ENCODE measurements around the gene ANKRD6. TPM values are rescaled to one million over a fixed set of nuclear protein-coding genes. Genes with fewer than 3 reads are reported as not detected.
A peak's percentile ranks its signal among the peaks of the same experiment; 100 is the strongest.

ANKRD6 gene
- total RNA-seq, 1 donor from 2014 or later, result 13.5 TPM

- H2AFZ ChIP-seq (ENCODE audit: low read depth, low read length), result no peak overlapping the region
- Mint-ChIP-seq H3K27me3 (ENCODE audit: low read depth, unreplicated experiment) (no peaks in the 10 kb centered on the region), H3K27ac (ENCODE audit: unreplicated experiment) (peak overlapping the region; percentile 73), H3K36me3 (ENCODE audit: low read depth, unreplicated experiment) (peaks cover 6% of the 10 kb centered on the region), H3K4me3 (ENCODE audit: unreplicated experiment) (no peak overlapping the region), H3K4me1 (ENCODE audit: low read depth, unreplicated experiment) (peaks cover 11% of the 10 kb centered on the region), H3K9me3 (ENCODE audit: unreplicated experiment) (no peaks in the 10 kb centered on the region)
- peaks cover 3% of the 10 kb centered on the region for H3K4me1 ChIP-seq (ENCODE audit: insufficient read depth, low read length)
- H3K79me2 ChIP-seq (ENCODE audit: insufficient read depth, low read length), result no peaks in the 10 kb centered on the region
- peak overlapping the region; percentile 40 for H3K4me2 ChIP-seq (ENCODE audit: low read length)
- FAIRE-seq (no peak), DNase-seq (ENCODE audit: low read depth) (no peak)
- no peak overlapping the region for H3K9ac ChIP-seq (ENCODE audit: low read length)
- TF ChIP-seq, protein P1, sequence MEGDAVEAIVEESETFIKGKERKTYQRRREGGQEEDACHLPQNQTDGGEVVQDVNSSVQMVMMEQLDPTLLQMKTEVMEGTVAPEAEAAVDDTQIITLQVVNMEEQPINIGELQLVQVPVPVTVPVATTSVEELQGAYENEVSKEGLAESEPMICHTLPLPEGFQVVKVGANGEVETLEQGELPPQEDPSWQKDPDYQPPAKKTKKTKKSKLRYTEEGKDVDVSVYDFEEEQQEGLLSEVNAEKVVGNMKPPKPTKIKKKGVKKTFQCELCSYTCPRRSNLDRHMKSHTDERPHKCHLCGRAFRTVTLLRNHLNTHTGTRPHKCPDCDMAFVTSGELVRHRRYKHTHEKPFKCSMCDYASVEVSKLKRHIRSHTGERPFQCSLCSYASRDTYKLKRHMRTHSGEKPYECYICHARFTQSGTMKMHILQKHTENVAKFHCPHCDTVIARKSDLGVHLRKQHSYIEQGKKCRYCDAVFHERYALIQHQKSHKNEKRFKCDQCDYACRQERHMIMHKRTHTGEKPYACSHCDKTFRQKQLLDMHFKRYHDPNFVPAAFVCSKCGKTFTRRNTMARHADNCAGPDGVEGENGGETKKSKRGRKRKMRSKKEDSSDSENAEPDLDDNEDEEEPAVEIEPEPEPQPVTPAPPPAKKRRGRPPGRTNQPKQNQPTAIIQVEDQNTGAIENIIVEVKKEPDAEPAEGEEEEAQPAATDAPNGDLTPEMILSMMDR (IDR thresholded peaks at IDR 0.05; ENCODE audit: insufficient read depth, low read depth, low read length), result no peak
- no peak for TF ChIP-seq EZH2 (IDR thresholded peaks at IDR 0.05; ENCODE audit: insufficient read depth, low read length)
- no peaks in the 10 kb centered on the region for H3K9me3 ChIP-seq (ENCODE audit: insufficient read depth, low read depth, low read length)
- no peaks in the 10 kb centered on the region for H3K36me3 ChIP-seq (ENCODE audit: insufficient read depth, low read length)
- no peaks in the 10 kb centered on the region for H3K27me3 ChIP-seq (ENCODE audit: insufficient read depth, low read length)
- no peak overlapping the region for H3K4me3 ChIP-seq (ENCODE audit: insufficient read depth, low read depth, low read length)
- no peaks in the 10 kb centered on the region for H4K20me1 ChIP-seq (ENCODE audit: insufficient read depth, low read length)
- no peak overlapping the region for H3K27ac ChIP-seq (ENCODE audit: low read depth, low read length)
Measured at GRCh38 chr6:89612121-89612520, 179.2 kb downstream of the ANKRD6 start.

DNA sequence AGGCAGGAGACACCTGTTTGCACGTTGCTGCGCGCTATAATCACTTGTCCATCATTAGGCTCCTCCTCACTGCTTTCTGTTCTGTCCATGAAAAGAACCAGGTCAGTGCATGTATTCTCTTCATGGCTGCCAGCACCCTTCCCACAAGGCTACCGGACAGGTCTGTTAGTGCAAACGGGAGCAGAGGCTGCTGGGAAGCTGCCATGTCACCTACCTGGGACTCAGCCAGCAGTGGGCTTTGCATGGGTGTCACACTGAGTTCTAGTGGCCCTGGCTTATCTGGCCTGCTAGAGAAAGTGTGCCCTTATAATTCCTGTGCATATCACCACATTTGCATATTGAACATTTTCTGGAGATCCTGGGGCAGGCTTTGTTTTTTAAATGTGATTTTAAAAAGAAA lies 180.8 kb downstream of the ANKRD6 start:
- no peak for FAIRE-seq
- Histone ChIP-seq H3K36me3 (ENCODE audit: insufficient read depth, low read length) (no peaks in the 10 kb centered on the region), H3K9me3 (ENCODE audit: insufficient read depth, low read depth, low read length) (no peaks in the 10 kb centered on the region), H3K79me2 (ENCODE audit: insufficient read depth, low read length) (no peaks in the 10 kb centered on the region), H3K27ac (ENCODE audit: low read depth, low read length) (no peak overlapping the region), H3K4me3 (ENCODE audit: insufficient read depth, low read depth, low read length) (no peak overlapping the region), H3K4me1 (ENCODE audit: insufficient read depth, low read length) (peaks cover 3% of the 10 kb centered on the region), H3K9ac (ENCODE audit: low read length) (no peak overlapping the region), H2AFZ (ENCODE audit: low read depth, low read length) (no peak overlapping the region), H3K27me3 (ENCODE audit: insufficient read depth, low read length) (no peaks in the 10 kb centered on the region), H4K20me1 (ENCODE audit: insufficient read depth, low read length) (no peaks in the 10 kb centered on the region), H3K4me2 (ENCODE audit: low read length) (no peak overlapping the region)
- Mint-ChIP-seq H3K27me3 (ENCODE audit: low read depth, unreplicated experiment) (peaks cover 1% of the 10 kb centered on the region), H3K4me3 (ENCODE audit: unreplicated experiment) (no peak overlapping the region), H3K4me1 (ENCODE audit: low read depth, unreplicated experiment) (peaks cover 11% of the 10 kb centered on the region), H3K36me3 (ENCODE audit: low read depth, unreplicated experiment) (peaks cover 7% of the 10 kb centered on the region), H3K27ac (ENCODE audit: unreplicated experiment) (no peak overlapping the region), H3K9me3 (ENCODE audit: unreplicated experiment) (no peaks in the 10 kb centered on the region)
- TF ChIP-seq EZH2 (IDR thresholded peaks at IDR 0.05; ENCODE audit: insufficient read depth, low read length), result no peak
- TF ChIP-seq, protein P1 (IDR thresholded peaks at IDR 0.05; ENCODE audit: insufficient read depth, low read depth, low read length), result no peak
- no peak for DNase-seq (ENCODE audit: low read depth)

GRCh38 chr6:89615882-89616281 lies 182.9 kb downstream of the ANKRD6 start:
- peaks cover 11% of the 10 kb centered on the region for H3K4me1 Mint-ChIP-seq (ENCODE audit: low read depth, unreplicated experiment)
- H3K79me2 ChIP-seq (ENCODE audit: insufficient read depth, low read length), result no peaks in the 10 kb centered on the region
- H3K9ac ChIP-seq (ENCODE audit: low read length), result no peak overlapping the region
- H3K4me1 ChIP-seq (ENCODE audit: insufficient read depth, low read length), result peaks cover 3% of the 10 kb centered on the region
- H3K9me3 ChIP-seq (ENCODE audit: insufficient read depth, low read depth, low read length), result no peaks in the 10 kb centered on the region
- peaks cover 1% of the 10 kb centered on the region for H3K27me3 Mint-ChIP-seq (ENCODE audit: low read depth, unreplicated experiment)
- H3K36me3 Mint-ChIP-seq (ENCODE audit: low read depth, unreplicated experiment), result peaks cover 7% of the 10 kb centered on the region
- no peak overlapping the region for H2AFZ ChIP-seq (ENCODE audit: low read depth, low read length)
- DNase-seq (ENCODE audit: low read depth), result no peak
- no peak for FAIRE-seq
- H4K20me1 ChIP-seq (ENCODE audit: insufficient read depth, low read length), result no peaks in the 10 kb centered on the region
- H3K4me3 Mint-ChIP-seq (ENCODE audit: unreplicated experiment), result no peak overlapping the region
- no peak for TF ChIP-seq EZH2 (IDR thresholded peaks at IDR 0.05; ENCODE audit: insufficient read depth, low read length)
- TF ChIP-seq, protein P1 (IDR thresholded peaks at IDR 0.05; ENCODE audit: insufficient read depth, low read depth, low read length), result no peak
- no peaks in the 10 kb centered on the region for H3K9me3 Mint-ChIP-seq (ENCODE audit: unreplicated experiment)
- no peaks in the 10 kb centered on the region for H3K36me3 ChIP-seq (ENCODE audit: insufficient read depth, low read length)
- no peaks in the 10 kb centered on the region for H3K27me3 ChIP-seq (ENCODE audit: insufficient read depth, low read length)
- H3K4me2 ChIP-seq (ENCODE audit: low read length), result no peak overlapping the region
- no peak overlapping the region for H3K27ac ChIP-seq (ENCODE audit: low read depth, low read length)
- H3K4me3 ChIP-seq (ENCODE audit: insufficient read depth, low read depth, low read length), result no peak overlapping the region
- no peak overlapping the region for H3K27ac Mint-ChIP-seq (ENCODE audit: unreplicated experiment)

All from astrocyte (in vitro differentiated cells and primary cell).